HPDE6-E6E7 (cell line): ENCODE measurements around the gene ASTN2.

Experiments
- DNase-seq: peaks from one replicate; pipeline ENCODE4 v3.0.0; 2011; ENCODE audit warnings: missing footprints; ENCODE audit errors: extremely low spot score

The ASTN2 gene

DNA sequence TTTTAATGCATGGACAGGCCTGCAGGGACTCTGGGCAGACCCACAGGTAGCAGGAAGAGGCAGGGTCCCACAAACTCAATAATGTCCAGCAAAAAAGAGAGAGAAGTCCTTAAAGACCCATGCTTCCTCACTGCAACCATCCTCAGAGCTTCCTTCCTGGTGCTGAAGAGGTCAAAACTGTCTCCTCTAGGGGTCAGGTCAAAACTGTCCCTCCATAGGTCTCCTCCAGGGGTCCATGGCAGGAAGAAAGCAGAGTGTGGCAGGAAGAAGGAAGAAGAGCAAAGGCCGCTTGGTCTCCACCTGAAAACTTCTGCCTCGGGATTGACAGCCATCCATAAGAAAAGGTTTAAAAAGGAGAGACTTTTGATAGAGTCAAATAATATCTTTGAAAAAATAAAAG lies 989.6 kb downstream of the ASTN2 start:
- DNase-seq = no peak

DNA sequence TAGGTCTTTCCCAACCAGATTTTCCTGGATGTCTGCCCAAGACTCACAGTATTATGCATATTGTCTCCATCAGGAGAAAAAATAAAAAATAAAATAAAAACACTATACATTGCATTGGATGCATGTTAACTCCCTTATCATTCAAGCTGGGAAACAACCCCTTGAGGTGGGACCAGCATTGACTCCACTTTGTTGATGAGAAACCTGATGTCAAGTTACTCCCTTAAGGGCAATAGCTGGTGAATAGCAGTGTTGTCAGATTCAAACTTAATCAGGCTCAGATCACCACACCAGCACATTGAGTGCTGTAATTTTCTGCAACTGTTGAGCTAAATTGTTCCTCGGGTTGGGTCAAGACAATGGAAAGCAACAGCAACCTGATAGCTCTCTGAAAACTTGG lies 991.7 kb downstream of the ASTN2 start:
- no peak for DNase-seq

DNA sequence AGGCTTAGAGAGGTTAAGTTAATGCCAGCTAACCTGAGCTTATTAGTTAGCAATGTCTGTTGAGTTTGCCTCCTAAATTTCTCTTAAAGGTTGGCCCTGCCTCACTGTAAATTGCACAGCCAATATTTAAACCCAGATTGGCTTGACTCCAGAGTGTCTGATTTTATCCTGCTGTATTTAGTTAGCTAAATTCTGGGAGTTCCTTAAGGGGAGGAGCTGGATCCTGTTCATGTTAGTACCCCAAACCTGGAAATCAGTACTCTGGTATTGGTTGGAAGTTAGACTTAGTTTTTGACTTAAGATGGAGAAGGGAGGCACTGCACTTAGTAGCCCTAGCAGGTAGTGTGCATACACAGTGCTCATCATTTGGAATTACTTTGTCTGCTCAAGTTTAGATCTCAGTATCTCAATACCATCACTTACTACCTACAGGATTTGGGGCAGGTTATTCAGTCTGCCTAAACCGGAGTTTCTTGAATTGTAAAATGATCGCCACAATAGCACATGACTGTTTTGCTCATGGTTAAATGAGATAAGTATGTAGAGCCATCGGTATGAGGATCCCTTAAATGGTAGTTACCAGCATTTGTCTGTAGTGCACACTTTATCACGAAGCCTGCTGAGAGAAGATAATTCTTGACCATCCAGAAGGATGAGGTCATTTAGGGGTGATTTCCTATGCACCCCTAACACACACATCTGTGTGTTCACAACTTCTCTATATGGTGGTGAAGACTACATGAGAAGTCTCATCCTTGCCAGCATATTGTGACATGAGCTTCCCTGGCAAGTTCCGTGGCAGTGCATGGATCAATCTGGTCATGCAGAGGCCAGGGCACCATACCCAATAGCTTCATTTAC lies 992.5 kb downstream of the ASTN2 start:
- no peak for DNase-seq

DNA sequence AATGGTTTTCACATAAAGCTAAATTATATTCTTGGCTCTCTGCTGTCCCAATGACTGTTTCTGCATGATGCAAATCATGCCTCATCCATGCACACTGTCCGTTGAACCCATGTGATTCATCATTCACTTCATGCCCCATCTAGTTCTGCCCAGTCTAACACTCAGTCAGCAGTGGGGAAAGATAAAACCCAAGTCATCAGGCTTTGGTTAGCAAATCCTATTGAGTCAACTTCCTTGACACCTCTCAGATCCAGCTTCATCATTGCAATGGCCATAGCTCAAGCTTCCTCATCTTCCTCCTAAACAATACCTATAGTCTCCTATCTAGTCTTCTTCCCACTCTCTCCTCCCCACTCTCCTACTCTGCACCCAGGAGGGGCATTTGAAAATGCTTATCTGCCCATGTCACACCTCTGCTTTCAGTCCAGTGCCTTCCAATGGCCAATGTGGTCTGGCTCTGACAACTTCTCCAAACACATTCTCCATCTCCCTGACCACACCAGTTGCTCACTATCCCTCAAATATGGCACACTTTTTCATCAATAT lies 993.8 kb downstream of the ASTN2 start:
- peak; percentile 32 for DNase-seq

GRCh38 chr9:116419181-116419580 lies 995.7 kb downstream of the ASTN2 start:
- DNase-seq = no peak

- DNase-seq = no peak
These were observed 997.4 kb downstream of the ASTN2 start for GRCh38 chr9:116417464-116417863.

DNA sequence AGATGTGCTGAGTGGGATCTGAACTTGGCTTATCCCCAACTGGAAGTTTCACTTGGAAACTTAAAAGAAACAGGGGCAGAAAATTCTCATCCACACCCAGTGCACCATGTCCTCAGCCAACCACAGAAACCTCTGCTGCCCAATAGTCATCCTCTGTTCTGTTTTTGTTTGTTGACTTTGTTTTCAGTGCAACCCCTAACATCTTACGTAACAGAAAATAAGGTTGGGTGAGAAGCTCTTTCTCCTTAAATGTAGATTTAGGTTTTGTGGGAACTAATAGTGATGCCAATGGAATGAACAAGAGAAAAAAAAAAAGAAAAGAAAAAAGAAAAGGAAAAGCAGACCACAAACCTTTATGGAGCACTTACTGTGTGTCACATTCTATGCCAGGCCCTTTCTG lies 998.4 kb downstream of the ASTN2 start:
- no peak for DNase-seq

DNA sequence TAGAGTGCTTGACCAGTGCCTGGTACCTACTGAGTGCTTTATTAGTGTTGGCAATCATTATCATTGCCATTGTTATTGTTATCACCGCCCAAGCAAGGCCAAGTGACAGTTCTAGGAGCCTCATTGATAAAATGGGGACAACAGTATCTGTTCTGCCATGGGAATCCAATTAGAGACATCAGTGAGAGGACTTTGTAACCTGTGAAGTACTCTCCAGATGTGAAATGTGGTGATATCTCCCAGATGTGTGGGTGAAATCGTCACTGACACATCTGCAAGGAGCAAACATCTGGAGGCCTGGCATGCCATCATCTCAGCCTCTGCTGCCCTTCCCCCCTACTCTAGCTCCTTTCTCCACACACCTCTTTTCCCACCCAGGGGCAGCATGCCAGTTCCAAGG lies 1000.5 kb downstream of the ASTN2 start:
- no peak for DNase-seq

- no peak for DNase-seq
These were observed 1003.4 kb downstream of the ASTN2 start for GRCh38 chr9:116411506-116411905.

DNA sequence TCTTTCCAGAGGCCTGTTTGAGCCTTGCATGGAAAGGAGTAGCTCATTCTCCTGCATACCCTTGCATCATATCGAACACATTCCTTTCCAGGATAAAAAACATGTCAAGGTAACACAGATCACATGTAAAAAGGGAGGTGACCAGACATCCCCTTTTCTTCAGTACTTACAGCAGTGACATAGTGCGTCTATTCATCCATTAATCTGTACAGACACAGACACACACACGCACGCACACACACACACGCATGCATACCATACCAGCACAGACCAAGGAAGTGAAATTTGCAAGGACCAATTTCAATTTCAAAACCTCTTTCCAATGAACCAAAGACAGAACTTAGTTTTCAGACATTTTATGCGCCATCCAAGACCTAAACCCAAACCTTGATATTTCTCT lies 1005.2 kb downstream of the ASTN2 start:
- no peak for DNase-seq

DNA sequence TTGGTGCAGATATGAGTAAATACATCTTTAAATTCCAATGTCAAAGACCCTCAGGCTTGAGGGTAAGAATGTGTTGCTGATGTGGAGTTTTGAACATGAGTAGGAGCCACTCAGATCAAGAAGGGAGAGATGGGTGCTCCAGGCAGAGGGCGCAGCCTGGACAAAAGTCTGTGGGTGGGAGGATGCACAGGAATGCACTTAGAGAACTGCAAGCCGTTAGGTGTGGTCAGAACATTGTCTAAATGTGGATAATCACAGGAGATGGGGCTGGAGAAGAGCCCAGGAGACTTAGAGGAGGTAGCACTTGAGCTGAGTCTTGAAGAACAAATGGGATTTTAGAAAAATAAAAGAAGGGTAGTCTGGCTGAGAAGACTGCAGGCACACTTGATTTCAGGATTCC lies 1005.7 kb downstream of the ASTN2 start:
- DNase-seq = no peak

DNA sequence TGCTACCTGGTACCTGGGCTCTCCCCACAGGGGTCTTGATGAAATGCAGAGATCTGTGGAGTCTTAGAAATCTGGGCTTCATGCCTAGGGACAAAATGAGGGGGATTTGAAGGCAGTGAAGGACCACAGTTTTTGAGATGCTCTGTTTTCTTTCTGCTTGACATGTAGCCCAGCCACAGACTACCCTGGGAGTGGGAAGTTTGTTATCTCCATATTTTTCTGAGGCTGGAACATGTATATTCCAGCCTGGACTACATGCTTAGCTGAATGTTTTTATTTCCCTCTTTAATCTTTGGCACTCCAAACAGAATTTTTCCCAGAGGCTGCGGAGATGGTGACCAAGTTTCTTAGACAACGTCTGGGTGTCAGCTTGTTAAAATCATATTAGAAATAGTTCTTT lies 1008.4 kb downstream of the ASTN2 start:
- DNase-seq = no peak

- no peak for DNase-seq
These were observed 1009.5 kb downstream of the ASTN2 start for GRCh38 chr9:116405321-116405720.

GRCh38 chr9:116404228-116404627 lies 1010.6 kb downstream of the ASTN2 start:
- no peak for DNase-seq

GRCh38 chr9:116403171-116403570 lies 1011.7 kb downstream of the ASTN2 start:
- DNase-seq = no peak

DNA sequence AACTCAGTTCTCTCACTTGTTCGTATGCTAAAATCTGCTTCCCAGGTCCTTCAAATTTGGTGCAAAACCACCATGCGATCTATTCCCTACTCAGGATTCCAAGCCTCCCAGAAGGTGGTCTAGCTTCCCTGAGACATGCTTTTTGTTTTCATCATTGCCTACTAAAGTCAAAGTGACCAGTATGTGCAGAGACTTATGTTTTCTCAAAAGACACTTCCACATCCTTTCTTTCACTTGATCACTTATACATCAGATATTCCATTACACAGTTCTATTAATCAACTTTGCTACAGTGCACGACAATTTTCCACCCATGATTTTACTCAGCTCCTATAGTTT lies 1019.2 kb downstream of the ASTN2 start:
- DNase-seq = no peak

DNA sequence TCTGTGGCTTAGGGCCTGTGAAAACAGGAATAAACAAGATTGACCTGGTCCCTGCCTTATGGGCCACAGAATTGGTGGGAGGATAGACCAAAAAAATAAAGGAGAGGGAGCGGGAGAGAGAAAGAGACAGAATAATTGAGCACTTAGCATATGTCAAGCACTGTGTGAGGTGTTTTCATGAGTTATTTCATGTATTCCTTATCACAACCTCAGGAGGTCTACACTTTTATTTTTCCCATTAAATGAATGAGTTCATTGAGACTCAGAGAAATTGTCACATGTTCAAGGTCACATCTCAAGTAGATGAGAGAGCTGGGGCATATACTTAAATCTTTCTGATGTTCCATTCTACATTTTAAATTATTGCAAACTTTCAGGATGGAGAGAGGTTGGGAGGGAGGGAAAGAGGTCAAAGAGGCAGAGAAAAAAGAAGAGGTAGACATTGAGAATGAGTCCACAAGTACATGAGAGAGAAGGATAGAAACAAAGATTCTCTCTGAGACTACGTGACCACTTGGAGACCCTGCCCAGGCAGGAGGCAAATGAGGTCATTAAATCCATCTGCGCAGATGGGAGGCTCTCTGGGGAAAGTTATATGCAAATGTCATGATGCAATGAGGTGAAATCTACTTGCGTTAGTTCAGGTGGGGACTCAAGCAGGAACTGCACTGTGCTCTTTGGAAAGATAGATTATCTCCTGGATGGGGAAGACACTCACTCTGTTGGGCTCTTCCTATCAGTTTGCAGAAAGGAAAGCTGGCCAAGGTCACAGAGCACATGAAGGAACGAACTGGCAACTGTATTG lies 1019.8 kb downstream of the ASTN2 start:
- DNase-seq = no peak

DNA sequence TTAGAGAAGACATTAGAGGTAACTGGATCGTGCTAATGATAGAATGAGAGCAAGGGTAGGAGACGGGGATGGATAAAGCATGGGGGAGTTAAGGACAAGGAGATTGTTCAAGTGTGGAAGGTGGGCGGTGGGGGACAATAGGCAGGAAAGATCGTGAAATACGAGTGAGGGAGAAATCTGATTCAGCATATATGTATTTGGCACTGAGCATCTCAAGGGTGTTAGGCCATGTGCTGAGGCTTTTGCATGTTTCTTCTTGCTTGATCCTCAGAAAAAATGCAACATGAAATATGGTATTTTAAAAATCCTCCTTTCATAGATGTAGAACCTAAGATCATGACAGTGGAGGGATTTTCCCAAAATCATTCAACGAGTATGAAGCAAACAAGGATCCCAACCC lies 1020.8 kb downstream of the ASTN2 start:
- no peak for DNase-seq

DNA sequence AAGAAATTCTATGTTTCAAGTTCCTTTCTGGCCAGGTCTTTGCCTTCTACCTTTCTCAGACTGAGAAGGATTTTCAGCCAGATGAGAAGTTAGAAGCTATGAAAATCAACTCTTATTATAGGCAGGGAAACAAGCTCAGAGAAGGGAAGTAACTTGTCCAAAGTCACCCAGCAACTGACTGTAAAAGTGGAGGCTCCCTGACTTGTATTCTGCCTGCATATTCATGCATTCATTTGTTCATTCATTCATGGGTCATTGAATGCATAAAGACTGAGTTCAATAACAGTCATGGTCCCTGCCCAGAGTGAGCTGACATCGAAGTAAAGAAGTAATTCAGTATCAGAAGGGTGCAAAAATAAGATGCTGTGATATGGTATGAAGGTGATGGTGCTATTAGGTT lies 1021.7 kb downstream of the ASTN2 start:
- no peak for DNase-seq

DNA sequence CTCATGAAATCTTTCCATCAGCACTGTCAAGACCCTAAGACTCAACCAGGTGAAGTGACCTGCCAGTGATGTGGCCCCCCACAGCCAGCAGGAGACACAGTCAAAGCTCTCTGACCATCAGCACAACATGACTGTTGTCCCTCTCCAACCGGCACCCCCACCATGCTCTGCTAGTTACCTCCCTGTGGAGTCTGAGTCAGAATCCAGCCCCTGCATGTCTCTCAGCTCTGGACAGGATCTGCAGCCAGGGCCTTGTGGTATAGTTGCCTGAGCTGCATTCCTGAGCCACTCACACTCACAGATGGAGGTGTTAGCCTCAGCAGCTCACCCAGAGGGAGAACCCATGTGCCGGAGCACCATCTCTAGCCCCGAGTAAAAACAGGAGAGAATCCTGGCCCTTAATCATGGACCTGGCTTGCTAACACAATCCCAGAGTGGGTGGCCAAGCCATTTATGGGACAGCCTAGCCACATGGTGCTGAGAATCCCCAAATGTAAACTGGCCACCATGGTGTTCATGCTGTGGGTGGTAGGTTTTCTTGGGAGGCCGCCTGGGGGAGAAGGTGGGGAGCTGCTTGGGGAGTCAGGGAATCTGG lies 1023.5 kb downstream of the ASTN2 start:
- DNase-seq = peak; percentile 82

DNA sequence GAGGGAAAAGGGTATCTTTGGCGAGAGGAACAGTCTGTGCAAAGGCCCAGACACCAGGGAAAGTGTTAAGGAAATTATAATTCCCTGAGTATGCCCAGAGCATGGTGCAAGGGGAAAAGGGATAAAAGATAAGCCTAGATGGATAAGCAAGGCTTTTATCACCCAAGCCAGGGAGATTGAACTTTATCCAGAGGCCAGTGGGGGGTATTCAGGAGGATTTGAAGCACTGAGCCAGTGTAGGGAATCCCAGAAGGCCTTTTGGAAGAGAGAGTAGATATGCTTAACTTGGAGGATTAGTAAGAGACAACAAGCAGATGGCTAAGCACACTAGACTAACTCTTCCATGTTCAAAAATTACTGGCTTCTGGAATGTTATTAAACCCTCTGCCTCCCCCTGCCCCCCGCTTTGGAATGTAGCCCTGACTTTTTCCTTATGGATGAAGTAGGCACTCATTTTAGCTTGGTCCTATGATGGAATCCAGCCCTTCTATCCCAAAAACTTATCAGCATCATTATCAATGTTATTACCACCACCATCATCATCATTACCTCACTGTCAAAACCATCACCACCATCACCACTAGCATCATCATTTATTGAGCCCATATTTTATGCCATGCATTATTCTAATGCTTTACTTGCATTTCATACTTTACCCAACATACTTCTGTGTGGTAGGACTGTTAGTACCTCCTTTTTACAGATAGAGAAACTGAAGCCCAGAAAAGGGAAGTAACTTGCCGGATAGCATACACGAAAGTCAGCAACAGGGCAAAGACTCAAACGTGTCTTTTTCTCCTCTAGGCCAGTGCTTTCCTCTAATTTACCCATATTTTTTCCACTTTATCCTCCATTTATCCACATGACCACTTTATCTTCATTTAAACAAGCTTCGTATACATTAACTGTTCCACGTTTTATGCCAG lies 1024.3 kb downstream of the ASTN2 start:
- no peak for DNase-seq
